ENCODE results near the gene HSPBP1.

HSPBP1 gene

GRCh38 chr19:55228015-55228391 is 51.9 kb downstream of the HSPBP1 start:
- H3K4ac ChIP-seq (ENCODE audit: low read length): no peak overlapping the region
- peaks cover 7% of the 10 kb centered on the region for H3K79me1 ChIP-seq (ENCODE audit: low read depth, low read length)
- no peak overlapping the region for H3K9ac ChIP-seq (ENCODE audit: low read depth, low read length, poor library complexity)
- H3K4me2 ChIP-seq (ENCODE audit: insufficient read depth, low read length, poor library complexity, severe bottlenecking): no peak overlapping the region
- no peak overlapping the region for H2BK15ac ChIP-seq (ENCODE audit: low read length)
- no peaks in the 10 kb centered on the region for H3K27me3 ChIP-seq (ENCODE audit: control insufficient read depth in 3 of 3, insufficient read depth in 3 of 3, low read depth in 1 of 3, low read length in 3 of 3)
- no peak overlapping the region for H2BK120ac ChIP-seq (ENCODE audit: low read depth, low read length)
- no peak overlapping the region for H4K8ac ChIP-seq (ENCODE audit: low read depth, low read length)
- no peak overlapping the region for H2BK12ac ChIP-seq (ENCODE audit: low read length)
- no peak overlapping the region for H3K14ac ChIP-seq (ENCODE audit: low read length)
- peaks cover 0 to 2% of the 10 kb centered on the region in 2 donors for H3K4me1 ChIP-seq (ENCODE audit: control insufficient read depth in 2 of 2, insufficient read depth in 1 of 2, low read depth in 1 of 2, low read length in 2 of 2)
- H2AK5ac ChIP-seq (ENCODE audit: low read depth, low read length): no peak overlapping the region
- H3K18ac ChIP-seq (ENCODE audit: low read length): no peak overlapping the region
- peak overlapping the region; percentile 55 for H3K23ac ChIP-seq (ENCODE audit: low read depth, low read length, poor library complexity)
- no peak overlapping the region for H3K27ac ChIP-seq (replicated peaks; ENCODE audit: low read length)
- H2AFZ ChIP-seq (ENCODE audit: low read length): no peak overlapping the region
- peaks cover 32 to 75% of the 10 kb centered on the region in 2 donors for H3K36me3 ChIP-seq (replicated peaks in 1 of 2; ENCODE audit: control insufficient read depth in 2 of 2, insufficient read depth in 2 of 2, low read length in 2 of 2)
- H2BK5ac ChIP-seq (ENCODE audit: low read length): peak overlapping the region; percentile 24
- no peaks in the 10 kb centered on the region for H3K9me3 ChIP-seq (replicated peaks in 1 of 2; ENCODE audit: control insufficient read depth in 2 of 2, insufficient read depth in 1 of 2, low read depth in 1 of 2, low read length in 2 of 2)
- no peak overlapping the region for H4K91ac ChIP-seq (ENCODE audit: low read depth, low read length, poor library complexity)
- H3K4me3 ChIP-seq (ENCODE audit: low read length in 2 of 2): no peak overlapping the region
- no peak for DNase-seq (ENCODE audit: low spot score)
- WGBS, 2 donors (ENCODE audit: extremely low coverage in 2 of 2, insufficient read length in 2 of 2, insufficient replicate concordance in 1 of 2): no CpG with 5 or more reads among the region's 17 CpGs

GRCh38 chr19:55227241-55228014 is 52.5 kb downstream of the HSPBP1 start:
- Histone ChIP-seq H2BK15ac (ENCODE audit: low read length) (no peak overlapping the region), H3K4me1 (ENCODE audit: control insufficient read depth in 2 of 2, insufficient read depth in 1 of 2, low read depth in 1 of 2, low read length in 2 of 2) (peaks cover 0 to 2% of the 10 kb centered on the region in 2 donors), H3K27me3 (ENCODE audit: control insufficient read depth in 3 of 3, insufficient read depth in 3 of 3, low read depth in 1 of 3, low read length in 3 of 3) (no peaks in the 10 kb centered on the region), H2BK5ac (ENCODE audit: low read length) (no peak overlapping the region), H2BK12ac (ENCODE audit: low read length) (no peak overlapping the region), H4K91ac (ENCODE audit: low read depth, low read length, poor library complexity) (no peak overlapping the region), H2BK120ac (ENCODE audit: low read depth, low read length) (no peak overlapping the region), H3K4me3 (ENCODE audit: low read length in 2 of 2) (no peak overlapping the region), H2AFZ (ENCODE audit: low read length) (no peak overlapping the region), H3K36me3 (replicated peaks in 1 of 2; ENCODE audit: control insufficient read depth in 2 of 2, insufficient read depth in 2 of 2, low read length in 2 of 2) (peaks cover 28 to 69% of the 10 kb centered on the region in 2 donors), H3K27ac (replicated peaks; ENCODE audit: low read length) (no peak overlapping the region), H3K4ac (ENCODE audit: low read length) (no peak overlapping the region), H3K4me2 (ENCODE audit: insufficient read depth, low read length, poor library complexity, severe bottlenecking) (no peak overlapping the region), H3K79me1 (ENCODE audit: low read depth, low read length) (peaks cover 7% of the 10 kb centered on the region), H3K23ac (ENCODE audit: low read depth, low read length, poor library complexity) (peak overlapping the region; percentile 55), H3K9me3 (replicated peaks in 1 of 2; ENCODE audit: control insufficient read depth in 2 of 2, insufficient read depth in 1 of 2, low read depth in 1 of 2, low read length in 2 of 2) (no peaks in the 10 kb centered on the region), H3K14ac (ENCODE audit: low read length) (no peak overlapping the region), H3K18ac (ENCODE audit: low read length) (no peak overlapping the region), H3K9ac (ENCODE audit: low read depth, low read length, poor library complexity) (peak overlapping the region; percentile 21), H4K8ac (ENCODE audit: low read depth, low read length) (peak overlapping the region; percentile 43), H2AK5ac (ENCODE audit: low read depth, low read length) (no peak overlapping the region)
- no peak for DNase-seq (ENCODE audit: low spot score)
- no CpG with 5 or more reads among the region's 25 CpGs for WGBS, 2 donors (ENCODE audit: extremely low coverage in 2 of 2, insufficient read length in 2 of 2, insufficient replicate concordance in 1 of 2)

- Histone ChIP-seq H3K27me3 (ENCODE audit: control insufficient read depth in 3 of 3, insufficient read depth in 3 of 3, low read depth in 1 of 3, low read length in 3 of 3) (no peaks in the 10 kb centered on the region), H3K4me1 (ENCODE audit: control insufficient read depth in 2 of 2, insufficient read depth in 1 of 2, low read depth in 1 of 2, low read length in 2 of 2) (peaks cover 0 to 2% of the 10 kb centered on the region in 2 donors), H3K4me3 (ENCODE audit: low read length in 2 of 2) (no peak overlapping the region), H2BK120ac (ENCODE audit: low read depth, low read length) (no peak overlapping the region), H3K4me2 (ENCODE audit: insufficient read depth, low read length, poor library complexity, severe bottlenecking) (no peak overlapping the region), H3K79me1 (ENCODE audit: low read depth, low read length) (peaks cover 4% of the 10 kb centered on the region), H3K9me3 (replicated peaks in 1 of 2; ENCODE audit: control insufficient read depth in 2 of 2, insufficient read depth in 1 of 2, low read depth in 1 of 2, low read length in 2 of 2) (no peaks in the 10 kb centered on the region), H4K91ac (ENCODE audit: low read depth, low read length, poor library complexity) (no peak overlapping the region), H2BK5ac (ENCODE audit: low read length) (no peak overlapping the region), H3K4ac (ENCODE audit: low read length) (no peak overlapping the region), H2AFZ (ENCODE audit: low read length) (no peak overlapping the region), H2AK5ac (ENCODE audit: low read depth, low read length) (no peak overlapping the region), H3K14ac (ENCODE audit: low read length) (no peak overlapping the region), H3K36me3 (replicated peaks in 1 of 2; ENCODE audit: control insufficient read depth in 2 of 2, insufficient read depth in 2 of 2, low read length in 2 of 2) (peaks cover 23 to 63% of the 10 kb centered on the region in 2 donors), H2BK12ac (ENCODE audit: low read length) (no peak overlapping the region), H3K9ac (ENCODE audit: low read depth, low read length, poor library complexity) (peak overlapping the region; percentile 70), H4K8ac (ENCODE audit: low read depth, low read length) (no peak overlapping the region), H2BK15ac (ENCODE audit: low read length) (no peak overlapping the region), H3K27ac (replicated peaks; ENCODE audit: low read length) (no peak overlapping the region), H3K18ac (ENCODE audit: low read length) (no peak overlapping the region), H3K23ac (ENCODE audit: low read depth, low read length, poor library complexity) (peak overlapping the region; percentile 20)
- no peak for DNase-seq (ENCODE audit: low spot score)
- WGBS, 2 donors (ENCODE audit: extremely low coverage in 2 of 2, insufficient read length in 2 of 2, insufficient replicate concordance in 1 of 2): no CpG with 5 or more reads among the region's 18 CpGs
These were observed 53.1 kb downstream of the HSPBP1 start for GRCh38 chr19:55226788-55227187.

DNA sequence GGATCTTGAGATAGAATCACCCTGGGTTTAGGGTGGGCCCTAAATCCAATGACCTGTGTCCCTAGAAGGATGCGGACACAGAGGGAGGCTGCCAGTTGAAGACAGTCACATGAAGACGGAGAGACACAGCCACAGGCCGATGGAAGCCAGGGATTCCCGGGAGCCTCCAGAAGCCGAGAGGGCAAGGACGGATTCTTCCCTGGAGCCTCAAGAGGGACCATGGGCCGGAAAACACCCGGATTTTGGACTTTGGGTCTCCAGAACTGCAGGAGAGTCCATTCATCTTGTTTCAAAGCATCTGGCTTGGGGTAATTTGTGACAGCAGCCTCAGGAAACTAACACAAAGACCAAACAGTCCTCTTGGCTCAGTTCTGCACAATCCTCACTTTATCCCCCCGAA is 53.6 kb downstream of the HSPBP1 start:
- H3K4me3 ChIP-seq (ENCODE audit: low read length in 2 of 2): no peak overlapping the region
- H3K4ac ChIP-seq (ENCODE audit: low read length): no peak overlapping the region
- no peak overlapping the region for H3K23ac ChIP-seq (ENCODE audit: low read depth, low read length, poor library complexity)
- no peak overlapping the region for H2AK5ac ChIP-seq (ENCODE audit: low read depth, low read length)
- no peaks in the 10 kb centered on the region for H3K27me3 ChIP-seq (ENCODE audit: control insufficient read depth in 3 of 3, insufficient read depth in 3 of 3, low read depth in 1 of 3, low read length in 3 of 3)
- no peak overlapping the region for H3K4me2 ChIP-seq (ENCODE audit: insufficient read depth, low read length, poor library complexity, severe bottlenecking)
- no peaks in the 10 kb centered on the region for H3K9me3 ChIP-seq (replicated peaks in 1 of 2; ENCODE audit: control insufficient read depth in 2 of 2, insufficient read depth in 1 of 2, low read depth in 1 of 2, low read length in 2 of 2)
- no peak for DNase-seq (ENCODE audit: low spot score)
- H3K14ac ChIP-seq (ENCODE audit: low read length): no peak overlapping the region
- H2BK5ac ChIP-seq (ENCODE audit: low read length): no peak overlapping the region
- no peak overlapping the region for H2BK15ac ChIP-seq (ENCODE audit: low read length)
- no peak overlapping the region for H3K18ac ChIP-seq (ENCODE audit: low read length)
- H3K79me1 ChIP-seq (ENCODE audit: low read depth, low read length): peaks cover 4% of the 10 kb centered on the region
- H2BK12ac ChIP-seq (ENCODE audit: low read length): no peak overlapping the region
- H2AFZ ChIP-seq (ENCODE audit: low read length): no peak overlapping the region
- no peak overlapping the region for H3K27ac ChIP-seq (replicated peaks; ENCODE audit: low read length)
- peaks cover 19 to 57% of the 10 kb centered on the region in 2 donors for H3K36me3 ChIP-seq (replicated peaks in 1 of 2; ENCODE audit: control insufficient read depth in 2 of 2, insufficient read depth in 2 of 2, low read length in 2 of 2)
- H2BK120ac ChIP-seq (ENCODE audit: low read depth, low read length): no peak overlapping the region
- no peak overlapping the region for H4K8ac ChIP-seq (ENCODE audit: low read depth, low read length)
- WGBS, 2 donors (ENCODE audit: extremely low coverage in 2 of 2, insufficient read length in 2 of 2, insufficient replicate concordance in 1 of 2): no CpG with 5 or more reads among the region's 9 CpGs
- H3K4me1 ChIP-seq (ENCODE audit: control insufficient read depth in 2 of 2, insufficient read depth in 1 of 2, low read depth in 1 of 2, low read length in 2 of 2): peaks cover 0 to 2% of the 10 kb centered on the region in 2 donors
- H3K9ac ChIP-seq (ENCODE audit: low read depth, low read length, poor library complexity): no peak overlapping the region
- H4K91ac ChIP-seq (ENCODE audit: low read depth, low read length, poor library complexity): no peak overlapping the region
